Inferior parietal cortex (tissue), 1 donor: ENCODE data around the gene VDAC1.

ENCODE experiments used
- DNase-seq: peaks from one replicate; pipeline ENCODE4 v3.0.0-alpha.2; 2016; ENCODE audit errors: extremely low spot score

The VDAC1 gene

DNA sequence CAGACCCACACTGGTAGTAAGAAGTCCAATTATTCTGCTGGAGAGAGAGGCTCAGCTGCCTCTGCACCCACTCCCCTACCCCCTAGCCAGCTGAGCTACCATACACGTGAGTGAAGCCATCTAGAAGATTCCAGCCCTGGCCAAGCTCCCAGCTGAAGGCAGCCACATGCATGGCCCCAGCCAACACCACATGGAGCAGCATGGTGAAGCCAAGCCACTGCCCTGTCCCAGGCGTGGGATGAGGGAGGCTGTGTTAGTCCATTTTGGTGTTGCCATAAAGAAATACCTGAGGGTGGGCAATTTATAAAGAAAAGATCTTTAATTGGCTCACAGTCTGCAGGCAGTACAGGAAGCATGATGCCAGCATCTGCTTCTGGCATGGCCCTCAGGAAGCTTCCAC lies 20.0 kb upstream of the VDAC1 start:
- DNase-seq, result no peak

DNA sequence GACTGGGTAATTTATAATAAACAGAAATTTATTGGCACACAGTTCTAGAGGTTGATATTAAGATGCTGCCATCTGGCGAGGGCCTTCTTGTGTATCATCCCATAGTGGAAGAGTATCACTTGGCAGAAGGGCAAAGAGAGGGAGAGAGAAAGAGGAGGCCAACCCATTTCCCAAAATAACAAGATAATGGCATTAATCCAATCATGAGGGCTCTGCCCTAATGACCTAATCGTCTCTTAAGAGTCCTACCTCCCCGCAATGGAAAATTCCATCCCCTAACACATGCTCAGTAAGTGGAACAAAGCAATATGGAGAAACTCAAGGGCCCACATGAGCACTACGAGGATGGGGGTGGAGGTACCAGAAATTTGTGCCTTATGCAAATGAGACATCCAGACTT lies 17.6 kb upstream of the VDAC1 start:
- DNase-seq, result no peak

DNA sequence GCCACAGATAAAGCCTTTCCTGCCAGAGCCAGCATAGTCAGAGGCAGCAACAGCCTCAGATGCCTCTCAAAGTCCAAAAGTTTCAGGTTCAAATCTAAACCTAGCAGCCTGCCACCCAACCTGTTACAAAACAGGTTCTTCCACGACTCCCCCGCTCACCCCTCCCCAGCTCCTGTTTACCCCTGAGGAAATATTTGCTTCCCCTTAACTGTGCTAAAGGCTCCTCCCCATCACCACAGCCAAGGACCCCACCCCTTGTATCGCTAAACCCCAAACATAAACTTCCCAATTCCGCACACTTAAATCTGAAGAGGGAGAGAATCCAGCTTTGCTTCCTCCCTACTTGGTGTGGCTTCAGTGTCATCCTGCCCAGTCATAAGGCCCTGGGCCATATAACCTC lies 15.4 kb upstream of the VDAC1 start:
- no peak for DNase-seq

GRCh38 chr5:134019636-134020035 lies 14.9 kb upstream of the VDAC1 start:
- no peak for DNase-seq

- DNase-seq, result no peak
Observed at GRCh38 chr5:134018986-134019316, 14.2 kb upstream of the VDAC1 start.

DNA sequence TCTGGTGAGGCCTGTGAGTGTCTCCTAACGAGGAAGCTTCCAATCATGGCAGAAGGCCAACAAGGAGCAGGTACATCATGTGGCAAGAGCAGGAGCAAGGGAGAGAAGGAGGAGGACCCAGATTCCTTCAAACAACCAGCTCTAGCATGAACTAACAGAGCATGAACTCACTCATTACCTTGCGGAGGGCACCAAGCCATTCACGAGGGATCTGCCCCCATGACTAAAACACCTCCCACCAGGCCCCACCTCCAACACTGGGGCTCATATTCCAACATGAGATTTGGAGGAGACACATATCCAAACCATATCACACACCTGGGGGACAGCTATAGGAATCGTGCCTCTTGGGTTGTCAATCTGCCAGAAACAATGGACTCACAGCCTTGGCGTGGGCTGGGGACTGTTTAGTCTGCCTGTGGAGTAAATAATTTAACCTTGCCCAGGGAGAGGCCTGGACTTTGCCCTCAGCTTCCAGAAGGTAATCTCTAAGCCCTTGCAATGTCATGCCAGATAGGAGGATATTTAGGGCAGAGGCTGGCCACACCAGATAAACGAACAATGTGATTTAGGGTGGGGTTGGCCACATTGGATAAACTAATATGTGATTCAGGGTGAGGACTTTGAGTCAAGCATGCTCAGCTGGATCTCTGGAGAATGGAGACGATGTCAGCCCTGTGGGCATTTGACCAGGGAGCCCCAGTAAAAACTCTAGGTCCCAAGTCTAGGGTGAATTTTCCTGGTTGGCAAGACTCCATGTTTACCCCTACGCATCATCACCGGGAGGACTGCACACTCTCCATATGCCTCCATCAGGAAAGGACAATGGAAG lies 13.6 kb upstream of the VDAC1 start:
- DNase-seq, result no peak

DNA sequence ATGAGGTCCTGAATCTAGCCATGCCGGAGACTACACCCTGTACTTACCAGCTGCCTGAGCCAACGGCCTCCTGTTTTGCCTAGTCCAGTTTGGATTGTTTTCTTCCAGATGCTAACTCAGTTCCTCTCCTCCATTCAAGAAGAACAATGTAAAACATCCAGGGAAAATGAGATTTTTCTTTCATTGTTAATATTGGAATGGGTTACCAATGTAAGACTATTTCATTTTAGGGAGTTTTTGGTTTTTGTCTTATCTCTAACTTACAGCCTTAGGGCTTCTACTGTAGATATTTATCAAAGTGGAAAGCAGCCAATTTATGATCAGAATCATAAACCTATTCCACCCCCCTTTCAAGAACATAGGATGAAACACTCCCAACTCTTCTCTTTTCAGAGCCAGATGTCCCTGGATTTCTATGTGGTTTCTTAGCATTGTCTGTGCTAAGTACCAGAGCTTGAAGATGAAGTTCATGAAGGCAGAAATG lies 3.5 kb upstream of the VDAC1 start:
- DNase-seq, result no peak

DNA sequence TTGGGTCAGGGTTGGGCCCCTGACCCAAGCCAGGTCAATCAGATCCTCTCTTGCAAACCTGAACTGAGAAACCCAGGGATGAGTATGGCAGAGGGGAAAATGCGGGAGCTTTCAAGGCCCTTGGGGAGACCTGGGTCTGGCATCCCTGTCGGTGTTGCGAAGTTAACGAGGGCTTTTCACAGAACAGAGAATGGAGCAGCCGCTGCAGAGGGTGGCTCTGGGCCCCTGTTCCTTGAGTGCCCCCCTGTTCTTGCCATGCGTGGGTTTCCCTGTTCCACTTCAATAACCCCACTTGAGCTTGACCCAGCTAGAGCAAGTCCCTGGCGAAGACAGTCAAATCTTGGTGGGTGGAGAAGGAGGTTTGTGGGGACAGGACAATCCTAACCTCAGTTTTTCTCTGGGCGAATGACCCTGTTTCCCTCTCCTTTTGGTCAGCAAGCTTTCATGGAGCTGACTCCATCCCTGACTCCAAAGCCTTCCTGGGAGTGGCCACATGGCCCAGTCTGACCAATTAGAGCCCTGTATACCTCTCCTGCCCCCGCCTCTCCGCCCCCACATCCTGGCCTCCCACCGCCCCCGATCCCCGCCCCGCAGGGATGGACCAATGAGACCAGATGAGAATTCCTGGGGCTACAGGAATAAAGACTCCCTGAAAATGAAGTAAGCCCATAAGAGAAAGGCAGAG lies 2.9 kb upstream of the VDAC1 start:
- no peak for DNase-seq

GRCh38 chr5:134006115-134006514 lies 1.3 kb upstream of the VDAC1 start:
- DNase-seq, result no peak

- no peak for DNase-seq
Observed at GRCh38 chr5:134005417-134006061, 764 bp upstream of the VDAC1 start.

GRCh38 chr5:134003817-134004625 lies 754 bp downstream of the VDAC1 start:
- DNase-seq, result peak; percentile 22

GRCh38 chr5:134003064-134003816 lies 1.5 kb downstream of the VDAC1 start:
- DNase-seq, result no peak

DNA sequence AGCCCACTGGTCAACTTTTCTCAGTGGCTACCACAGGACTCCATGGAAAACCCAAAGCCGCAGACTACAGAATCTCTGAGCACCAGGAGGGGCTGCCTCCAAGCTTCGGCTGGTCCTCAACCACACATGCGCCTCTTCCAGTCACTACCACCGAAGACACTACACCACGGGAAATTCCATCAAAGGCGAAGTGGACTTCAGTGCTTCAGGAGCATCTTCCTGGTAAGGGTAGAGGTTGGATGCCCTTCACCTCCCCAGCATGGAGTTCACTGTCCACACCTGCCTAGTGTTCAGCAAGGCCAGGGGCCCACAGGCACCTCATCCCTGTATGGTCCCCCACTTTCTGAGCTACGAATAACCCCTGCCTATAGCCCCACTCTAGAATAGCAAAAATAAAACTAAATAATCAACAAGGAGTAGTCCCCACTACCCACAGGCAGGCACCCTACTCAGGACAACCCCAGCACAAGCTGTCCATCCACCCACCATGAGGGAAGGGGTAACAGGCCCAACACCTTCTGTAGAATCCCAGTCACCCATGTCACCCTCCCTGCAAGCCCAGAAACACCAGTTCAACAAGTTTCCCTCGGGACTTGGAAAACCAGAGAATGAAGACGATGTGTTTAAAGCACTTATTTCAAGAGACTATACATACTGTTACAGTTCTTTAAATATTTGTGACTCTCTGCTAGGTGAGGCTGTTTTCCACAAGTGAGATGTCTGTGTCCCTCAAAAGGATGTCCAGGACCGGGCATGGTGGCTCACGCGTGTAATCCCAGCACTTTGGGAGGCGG lies 2.6 kb downstream of the VDAC1 start:
- no peak for DNase-seq

DNA sequence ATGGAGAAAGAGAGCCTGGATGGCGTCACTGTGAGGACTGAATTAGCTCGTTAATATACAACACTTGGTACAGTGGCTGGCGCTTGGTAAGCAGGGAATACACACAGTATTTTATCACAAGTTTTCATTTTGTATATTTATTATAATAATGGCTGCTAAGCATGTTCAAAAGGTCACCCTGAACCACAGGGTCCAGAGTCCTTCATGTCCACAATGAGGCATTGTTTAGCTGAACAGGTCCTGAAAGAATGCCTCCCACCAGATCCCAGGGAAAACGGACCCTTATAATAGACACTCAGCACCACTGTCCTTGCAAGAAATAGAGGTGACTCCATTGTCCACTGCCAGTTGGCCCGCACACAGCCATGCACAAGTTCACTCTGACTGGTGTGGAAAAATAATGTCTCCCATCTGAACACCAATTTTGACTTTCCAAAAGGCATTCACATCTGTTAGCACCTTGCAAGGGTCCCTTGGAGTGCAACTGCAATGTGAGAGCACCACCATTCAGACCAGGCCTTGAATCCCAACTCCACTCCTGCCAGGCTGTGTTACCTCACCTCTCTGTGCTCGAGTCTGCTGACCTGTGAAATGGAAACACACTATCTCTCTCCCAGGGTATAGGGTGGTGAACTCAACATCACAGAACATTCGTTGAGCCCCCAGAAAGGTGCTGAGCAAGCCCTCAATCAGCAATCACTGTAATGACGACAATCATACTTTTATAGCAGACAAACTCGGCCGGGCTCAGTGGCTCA lies 3.9 kb downstream of the VDAC1 start:
- DNase-seq, result no peak

DNA sequence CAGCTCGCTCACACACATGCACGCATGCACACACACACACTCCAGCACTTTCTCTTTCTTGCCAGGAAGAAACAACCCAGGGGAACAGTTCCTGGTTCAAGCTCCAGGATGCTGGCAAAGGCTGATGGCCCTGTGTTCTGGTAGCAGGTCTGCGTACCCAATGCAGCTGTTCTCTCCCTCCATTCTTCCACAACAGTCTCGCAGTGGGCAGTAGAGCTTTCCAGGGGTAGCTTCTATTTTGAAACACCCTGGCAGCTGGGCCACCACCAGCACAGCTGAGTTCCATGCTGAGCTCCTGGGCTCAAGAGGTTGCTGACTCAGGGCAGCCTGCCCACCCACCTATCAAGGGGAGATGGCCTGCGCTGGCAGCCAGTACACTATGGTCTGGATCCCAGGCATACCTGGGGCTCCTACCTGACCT lies 4.7 kb downstream of the VDAC1 start:
- DNase-seq, result no peak

DNA sequence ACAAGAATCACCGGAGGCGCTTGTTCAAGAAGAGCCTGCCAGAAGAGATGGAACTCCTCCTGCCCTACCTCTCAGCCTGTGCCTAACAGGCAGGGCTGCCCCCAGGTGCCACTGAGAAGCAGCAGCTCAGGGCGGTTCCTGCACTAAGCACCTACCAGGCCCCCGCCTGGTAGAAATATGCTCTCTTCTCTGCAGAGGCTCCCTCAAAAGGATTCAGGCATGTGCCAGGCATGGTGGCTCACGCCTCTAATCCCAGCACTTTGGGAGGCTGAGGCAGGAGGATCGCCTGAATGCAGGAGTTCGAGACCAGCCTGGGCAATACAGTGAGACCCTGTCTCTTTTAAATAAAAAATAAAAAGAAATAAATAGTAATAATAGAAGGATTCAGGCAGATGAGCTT lies 6.0 kb downstream of the VDAC1 start:
- DNase-seq, result no peak

DNA sequence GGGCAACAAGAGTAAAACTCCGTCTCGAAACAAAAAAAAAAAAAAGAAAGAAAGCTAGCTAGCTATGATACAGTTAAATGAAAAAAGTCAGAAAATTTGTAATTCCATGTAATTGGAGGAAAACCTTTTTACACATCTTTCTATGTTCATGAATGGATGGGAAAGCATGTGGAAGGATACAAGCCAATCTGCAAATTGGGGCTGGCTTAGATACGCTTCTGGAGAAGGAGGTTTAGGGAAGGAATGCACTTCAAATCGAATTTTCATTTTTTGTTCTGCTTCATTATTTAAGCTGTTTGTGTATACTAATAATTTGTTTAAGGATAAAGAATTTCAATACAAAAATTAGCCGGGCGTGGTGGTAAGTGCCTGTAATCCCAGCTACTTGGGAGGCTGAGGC lies 6.7 kb downstream of the VDAC1 start:
- DNase-seq, result no peak

- no peak for DNase-seq
Observed at GRCh38 chr5:133996683-133997252, 8.0 kb downstream of the VDAC1 start.

GRCh38 chr5:133995883-133996563 lies 8.8 kb downstream of the VDAC1 start:
- DNase-seq, result no peak
